HG03280 (cell line): ENCODE results near the gene SLC39A6.
"Not testable (repeated sequence)": the region's sequence is repeated elsewhere in the genome, so short reads cannot be mapped to it uniquely, and the experiment has no call there.

ENCODE experiments used
- ATAC-seq: cut with Tn5 transposase; IDR thresholded peaks from one replicate; pipeline ENCODE4 v1.9.1; 2021; ENCODE audit warnings: mild to moderate bottlenecking, moderate library complexity; ENCODE audit not compliant: unreplicated experiment

SLC39A6 gene, protein sequence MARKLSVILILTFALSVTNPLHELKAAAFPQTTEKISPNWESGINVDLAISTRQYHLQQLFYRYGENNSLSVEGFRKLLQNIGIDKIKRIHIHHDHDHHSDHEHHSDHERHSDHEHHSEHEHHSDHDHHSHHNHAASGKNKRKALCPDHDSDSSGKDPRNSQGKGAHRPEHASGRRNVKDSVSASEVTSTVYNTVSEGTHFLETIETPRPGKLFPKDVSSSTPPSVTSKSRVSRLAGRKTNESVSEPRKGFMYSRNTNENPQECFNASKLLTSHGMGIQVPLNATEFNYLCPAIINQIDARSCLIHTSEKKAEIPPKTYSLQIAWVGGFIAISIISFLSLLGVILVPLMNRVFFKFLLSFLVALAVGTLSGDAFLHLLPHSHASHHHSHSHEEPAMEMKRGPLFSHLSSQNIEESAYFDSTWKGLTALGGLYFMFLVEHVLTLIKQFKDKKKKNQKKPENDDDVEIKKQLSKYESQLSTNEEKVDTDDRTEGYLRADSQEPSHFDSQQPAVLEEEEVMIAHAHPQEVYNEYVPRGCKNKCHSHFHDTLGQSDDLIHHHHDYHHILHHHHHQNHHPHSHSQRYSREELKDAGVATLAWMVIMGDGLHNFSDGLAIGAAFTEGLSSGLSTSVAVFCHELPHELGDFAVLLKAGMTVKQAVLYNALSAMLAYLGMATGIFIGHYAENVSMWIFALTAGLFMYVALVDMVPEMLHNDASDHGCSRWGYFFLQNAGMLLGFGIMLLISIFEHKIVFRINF

DNA sequence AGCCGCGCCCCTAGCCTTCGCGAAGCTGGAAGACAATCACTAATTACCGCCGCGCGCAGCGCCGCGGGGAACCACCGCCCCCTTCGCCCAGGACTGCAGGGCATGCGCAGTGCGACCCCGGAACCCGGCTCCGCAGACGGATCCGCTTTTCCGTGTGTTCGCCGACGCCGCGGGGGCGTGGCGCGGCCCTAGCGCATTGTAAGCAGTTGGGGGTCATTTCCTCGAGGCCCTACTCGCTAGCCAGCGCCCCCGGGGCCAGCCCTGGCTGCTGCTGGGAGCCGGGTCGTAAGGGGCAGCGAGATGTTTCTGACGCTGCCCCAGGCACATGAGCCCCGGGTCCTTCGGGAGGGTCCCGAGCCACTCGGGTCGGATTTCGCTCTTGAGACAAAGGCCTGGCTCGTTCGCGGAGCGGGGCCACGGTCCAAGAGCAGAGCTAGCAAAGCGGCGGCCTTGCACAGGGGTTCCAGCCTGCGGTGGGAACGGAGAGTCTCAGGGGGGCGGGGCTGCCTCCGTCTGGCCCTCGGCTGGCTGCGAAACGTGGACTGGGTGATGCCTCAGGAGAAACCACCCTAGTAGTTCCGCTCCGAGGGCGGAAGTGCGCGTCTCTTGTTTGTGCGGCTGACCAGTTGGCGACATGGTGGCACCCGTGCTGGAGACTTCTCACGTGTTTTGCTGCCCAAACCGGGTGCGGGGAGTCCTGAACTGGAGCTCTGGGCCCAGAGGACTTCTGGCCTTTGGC lies at the start of gene SLC39A6, which contains the start of gene ELP2:
Gene SLC39A6 (minus strand): TSS at position 41 of the 739 bp plus-strand sequence. CDS start 2,333 bp downstream, outside the sequence.
Gene ELP2 (plus strand): TSS at position 600 of the 739 bp plus-strand sequence. CDS start 35 bp downstream, at position 635.
- peak; percentile 91 for ATAC-seq

DNA sequence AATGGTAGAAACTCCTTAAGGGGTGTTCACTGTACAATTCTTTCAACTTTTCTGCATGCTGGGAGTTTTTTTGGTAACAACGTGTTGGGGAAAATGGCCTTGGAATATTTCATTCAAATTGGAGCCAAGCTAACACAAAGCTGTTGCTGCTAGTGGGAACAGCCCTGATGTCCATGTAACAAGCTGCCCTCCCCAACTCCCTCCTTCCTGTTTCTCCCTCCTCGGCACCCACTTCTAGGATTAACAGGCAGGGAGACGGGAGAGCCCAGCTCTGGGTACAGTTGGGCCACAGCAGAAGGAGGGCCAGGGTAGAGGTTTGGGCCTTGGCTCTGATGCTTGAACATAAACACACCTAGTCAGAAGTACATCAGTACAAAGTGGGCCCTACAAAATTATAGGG lies 48.8 kb upstream of the SLC39A6 start:
- no peak for ATAC-seq

GRCh38 chr18:36176711-36177110 lies 47.6 kb upstream of the SLC39A6 start:
- ATAC-seq = no peak

- ATAC-seq = no peak
These were observed 47.0 kb upstream of the SLC39A6 start for GRCh38 chr18:36176177-36176584.

GRCh38 chr18:36175481-36175880 lies 46.3 kb upstream of the SLC39A6 start:
- no peak for ATAC-seq

DNA sequence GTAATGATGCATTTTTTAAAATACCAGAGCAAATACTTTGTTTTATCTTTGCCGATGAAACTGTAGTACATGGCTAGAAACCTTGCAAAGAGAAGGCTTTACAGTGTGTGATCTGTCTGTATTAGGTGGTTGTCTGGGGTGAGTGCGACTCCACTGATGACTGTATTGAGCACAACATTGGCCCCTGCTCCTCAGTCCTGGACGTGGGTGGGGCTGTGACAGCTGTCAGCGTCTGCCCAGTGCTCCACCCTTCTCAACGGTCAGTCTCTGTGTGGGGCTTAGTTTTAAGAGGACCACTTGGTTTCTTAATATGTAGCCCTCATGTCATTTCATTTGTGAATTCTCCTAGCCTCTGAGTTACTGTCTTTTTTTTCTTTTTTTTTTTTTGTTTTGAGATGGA lies 40.8 kb upstream of the SLC39A6 start:
- ATAC-seq = no peak

DNA sequence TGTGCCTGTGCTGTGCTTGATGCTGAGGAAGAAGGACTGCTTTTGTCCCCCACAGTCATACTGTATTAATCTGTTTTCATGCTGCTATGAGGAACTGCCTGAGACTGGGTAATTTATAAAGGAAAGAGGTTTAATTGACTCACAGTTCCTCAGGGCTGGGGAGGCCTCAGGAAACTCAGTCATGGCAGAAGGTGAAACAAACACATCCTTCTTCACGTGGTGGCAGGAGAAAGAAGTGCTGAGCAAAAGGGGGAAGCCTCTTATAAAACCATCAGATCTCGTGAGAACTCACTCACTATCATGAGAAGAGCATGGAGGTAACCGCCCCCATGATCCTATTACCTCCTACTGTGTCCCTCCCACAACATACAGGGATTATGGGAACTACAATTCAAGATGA lies 39.2 kb upstream of the SLC39A6 start:
- not testable (repeated sequence) for ATAC-seq

DNA sequence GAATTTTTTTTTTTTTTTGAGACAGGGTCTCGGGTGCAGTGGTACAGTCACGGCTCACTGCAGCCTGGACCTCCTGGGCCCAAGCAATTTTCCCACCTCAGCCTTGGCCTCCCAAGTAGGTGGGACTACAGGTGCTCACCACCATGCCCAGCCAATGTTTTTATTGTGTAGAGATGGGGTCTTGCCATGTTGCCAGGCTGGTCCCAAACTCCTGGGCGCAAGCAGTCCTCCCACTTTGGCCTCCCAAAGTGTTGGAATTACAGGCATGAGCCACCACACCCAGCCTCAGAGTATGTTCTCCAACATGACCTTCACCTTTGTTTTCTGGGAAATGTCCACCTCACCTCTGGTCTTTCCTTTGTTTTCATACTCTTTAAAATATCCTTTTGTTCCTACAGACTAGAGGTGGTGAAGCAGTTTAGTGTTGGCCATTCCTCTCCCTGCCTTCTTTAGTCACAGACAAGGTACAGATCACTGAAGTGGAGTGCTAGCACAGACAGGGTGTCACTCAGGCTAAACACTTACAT lies 38.6 kb upstream of the SLC39A6 start:
- ATAC-seq = no peak

DNA sequence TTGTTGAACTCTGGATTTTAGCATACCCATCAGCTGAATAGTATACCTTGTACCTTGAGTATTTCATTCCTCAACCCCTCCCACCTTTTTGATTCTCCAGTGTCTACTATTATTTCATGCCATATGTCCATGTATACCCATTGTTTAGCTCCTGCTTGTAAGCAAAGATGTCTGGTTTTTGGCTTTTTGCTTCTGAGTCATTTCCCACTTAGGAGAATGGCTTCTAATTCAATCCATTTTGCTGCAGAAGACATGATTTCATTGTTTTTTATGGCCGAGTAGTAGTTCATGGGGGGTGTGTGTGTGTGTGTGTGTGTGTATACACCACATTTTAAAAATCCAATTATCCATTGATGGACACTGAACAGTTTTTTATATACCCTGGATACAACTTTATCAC lies 33.8 kb upstream of the SLC39A6 start:
- no peak for ATAC-seq

DNA sequence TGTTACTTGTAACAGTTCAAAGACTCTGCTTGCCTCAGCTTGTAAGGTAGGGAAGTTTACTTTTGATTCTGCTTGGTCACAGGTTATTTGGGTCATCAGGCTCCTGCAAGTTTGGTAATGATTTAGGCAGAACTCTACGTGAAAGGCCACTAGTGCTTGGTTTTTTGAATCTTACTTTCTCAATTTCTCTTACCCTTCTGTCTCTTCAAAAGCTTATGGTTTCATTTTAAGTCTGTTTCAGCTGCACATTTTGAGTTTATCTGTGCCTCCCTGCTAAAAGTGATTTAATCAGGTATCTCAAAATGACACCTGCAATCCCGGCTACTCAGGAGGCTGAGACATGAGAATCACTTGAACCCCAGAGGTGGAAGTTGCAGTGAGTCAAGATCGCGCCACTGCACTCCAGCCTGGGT lies 31.8 kb upstream of the SLC39A6 start:
- no peak for ATAC-seq

GRCh38 chr18:36158266-36158867 lies 29.2 kb upstream of the SLC39A6 start:
- no peak for ATAC-seq

DNA sequence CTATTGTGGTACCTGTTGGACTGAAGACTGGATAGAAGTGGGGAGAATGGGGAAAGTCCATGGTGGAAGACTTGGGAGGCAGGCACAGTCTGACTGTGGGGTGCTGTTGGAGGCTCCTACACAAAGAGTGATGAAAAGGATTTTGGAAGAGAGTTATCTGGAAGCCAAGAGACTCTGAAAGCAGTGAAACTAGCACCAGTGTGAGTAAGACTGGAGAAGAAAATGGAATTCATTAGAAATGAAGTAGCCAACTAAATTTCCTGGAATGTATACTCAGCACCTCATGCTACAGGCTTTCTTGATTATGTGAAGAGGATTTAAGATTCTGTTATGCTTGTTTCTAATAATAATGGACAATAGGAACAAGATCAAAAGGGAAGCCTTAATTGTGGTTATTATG lies 28.3 kb upstream of the SLC39A6 start:
- no peak for ATAC-seq

- ATAC-seq = no peak
These were observed 27.0 kb upstream of the SLC39A6 start for GRCh38 chr18:36155851-36156757.

DNA sequence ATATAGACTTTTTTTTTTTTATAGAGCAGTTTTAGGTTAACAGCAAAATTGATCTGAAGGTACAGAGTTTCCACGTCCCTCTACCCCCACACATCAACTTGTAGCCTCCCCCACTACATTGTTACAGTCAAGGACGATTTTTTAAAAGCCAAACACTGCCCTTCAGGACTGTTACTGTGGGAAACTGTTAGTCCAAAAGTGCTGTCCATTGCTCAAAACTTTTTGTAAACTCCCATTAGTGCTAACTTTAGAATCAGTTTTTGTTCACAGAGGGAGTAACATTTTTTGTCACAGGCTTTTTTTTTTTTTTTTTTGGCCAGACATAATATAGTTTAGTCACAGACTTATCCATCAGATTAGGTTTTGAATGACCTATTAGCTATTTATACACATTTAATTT lies 24.6 kb upstream of the SLC39A6 start:
- ATAC-seq = no peak

DNA sequence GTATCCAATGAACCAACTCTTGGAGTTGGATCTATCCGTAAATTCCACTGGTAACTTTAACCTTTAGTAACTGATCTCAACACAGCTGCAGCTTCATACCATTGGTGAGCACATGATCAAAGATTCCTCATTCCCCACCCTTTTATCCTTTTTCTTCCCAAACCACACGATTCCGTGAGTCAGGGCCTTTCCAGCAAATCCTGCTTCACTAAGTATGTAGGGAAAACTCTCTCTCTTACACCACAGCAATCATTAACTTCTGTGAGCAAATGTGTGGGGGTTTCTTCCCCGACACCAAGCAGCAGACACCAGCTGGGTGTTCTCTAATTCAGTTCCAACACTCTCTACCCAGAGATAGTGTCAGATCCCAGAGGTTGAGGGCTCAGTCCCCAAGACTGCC lies 24.1 kb upstream of the SLC39A6 start:
- no peak for ATAC-seq

GRCh38 chr18:36152781-36153180 lies 23.6 kb upstream of the SLC39A6 start:
- no peak for ATAC-seq

DNA sequence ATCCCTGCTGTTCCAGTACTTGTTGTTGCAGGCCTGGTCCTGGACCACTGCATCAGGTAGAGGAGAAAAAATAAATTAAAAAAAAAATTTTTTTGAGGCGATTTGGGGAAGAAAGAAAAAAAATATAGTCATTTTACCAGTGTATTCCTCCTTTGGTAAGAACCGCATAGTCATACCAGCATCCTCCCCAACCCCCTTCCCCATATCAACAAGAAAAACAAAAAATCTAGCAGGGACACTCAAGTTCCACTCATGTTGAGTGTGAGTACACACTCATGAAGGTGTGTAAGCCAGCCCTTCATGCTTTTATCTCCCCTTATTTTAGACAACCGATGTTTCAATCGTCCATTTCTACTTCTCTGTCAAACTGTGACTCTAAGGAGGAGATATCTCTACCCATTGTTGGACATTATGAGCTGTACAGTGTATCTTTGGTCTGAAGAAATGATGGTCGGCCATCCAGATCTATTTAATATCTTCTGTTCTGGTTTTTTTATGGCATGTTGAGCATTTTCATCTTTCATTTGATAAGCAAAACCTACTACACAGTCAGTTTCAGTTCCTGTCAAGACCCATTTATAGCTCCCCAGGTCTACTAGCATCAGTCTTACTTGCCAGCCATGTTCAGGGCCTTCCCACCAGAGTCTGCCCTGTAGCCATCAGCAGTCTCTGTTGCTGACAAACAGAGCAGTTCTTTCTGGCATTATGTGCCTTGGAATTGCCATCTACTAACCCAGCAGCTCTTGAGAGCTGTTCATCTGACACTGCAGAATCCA lies 20.6 kb upstream of the SLC39A6 start:
- peak; percentile 92 for ATAC-seq

DNA sequence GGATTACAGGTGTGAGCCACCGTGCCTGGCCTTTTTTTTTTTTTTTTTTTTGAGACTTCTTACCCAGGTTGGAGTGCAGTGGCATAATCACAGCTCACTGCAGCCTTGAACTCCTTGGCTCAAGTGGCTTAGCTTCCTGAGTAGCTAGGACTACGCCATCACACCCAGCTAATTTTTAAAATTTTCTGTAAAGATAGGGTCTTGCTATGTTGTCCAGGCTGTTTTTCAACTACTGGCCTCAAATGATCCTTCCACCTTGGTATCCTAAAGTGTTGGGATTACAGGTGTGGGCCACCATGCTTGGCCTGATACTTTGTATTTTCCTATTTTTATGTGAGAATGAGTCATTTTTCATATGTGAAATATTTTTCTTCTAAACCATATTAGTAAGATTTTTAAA lies 14.3 kb upstream of the SLC39A6 start:
- no peak for ATAC-seq

DNA sequence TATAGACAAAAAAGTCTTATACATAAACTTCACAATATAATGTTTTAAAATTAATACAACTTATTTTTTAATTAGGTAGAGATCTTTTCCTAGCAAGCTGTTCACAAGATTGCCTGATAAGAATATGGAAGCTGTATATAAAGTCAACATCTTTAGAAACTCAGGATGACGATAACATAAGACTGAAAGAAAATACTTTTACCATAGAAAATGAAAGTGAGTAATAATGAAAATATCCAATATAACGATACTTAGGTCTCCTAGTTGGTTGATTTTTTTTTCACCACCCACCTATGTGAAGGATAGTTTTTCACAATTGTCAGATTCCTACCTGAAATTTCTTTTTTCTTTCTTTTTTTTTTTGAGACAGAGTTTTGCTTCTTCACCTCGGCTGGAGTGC lies 13.6 kb upstream of the SLC39A6 start:
- no peak for ATAC-seq
